HCT116 (cell line): Measurements from ENCODE around the gene ABCC9. TPM values are rescaled to one million over a fixed set of nuclear protein-coding genes. Genes with fewer than 3 reads are reported as not detected.

Source experiments
- ATAC-seq: fragments of 200-7000 bp; cut with Tn5 transposase; 2 replicates; pipeline ENCODE4 v1.9.1; 2020; ENCODE audit warnings: mild to moderate bottlenecking, moderate library complexity
- BruUV-seq: library from RNA; stranded (reverse); fragments of 400-500 nt; replicated peaks from 2 replicates; lab custom pipeline; 2021; lab: Mats Ljungman, UMichigan
- CTCF ChIA-PET: fragments of 300-600 bp; sonication (Branson Sonifier 250); formaldehyde crosslinking; loops from one replicate; lab custom pipeline; 2021; ENCODE audit warnings: antibody characterized with exemption; lab: Charles Lee
- POLR2A ChIA-PET: fragments of 300-600, 350-600 bp; sonication (Branson Sonifier 250); formaldehyde crosslinking; loops from one replicate; lab custom pipeline; 2021; ENCODE audit warnings: antibody characterized with exemption; lab: Charles Lee
- RAD21 ChIA-PET, 2 experiments: fragments of 300-600 bp; sonication (Branson Sonifier 250); formaldehyde crosslinking; loops; one replicate each; lab custom pipeline; 2023; ENCODE audit warnings: low total read pairs in 2 of 2; ENCODE audit not compliant: uncharacterized antibody in 2 of 2, unreplicated experiment in 2 of 2, low non-redundant PET in 1 of 2; lab: Charles Lee
- DNase-seq: peaks from one replicate; pipeline ENCODE4 v3.0.0-alpha.2; 2010; ENCODE audit warnings: low read depth, low spot score
- H2AFZ ChIP-seq: fragments of 200-600 bp; shearing (Covaris generic), sonication (generic); 2 replicates; pipeline ENCODE4 v1.6.1; 2017; ENCODE audit warnings: low read depth, mixed run types, mixed read lengths, antibody characterized with exemption, low read length; ENCODE audit not compliant: poor library complexity, severe bottlenecking
- H3K27ac ChIP-seq: 2 replicates; pipeline ENCODE4 v1.5.1; 2012; ENCODE audit warnings: low read depth, low read length
- H3K27me3 ChIP-seq: fragments of 200-600 bp; sonication (generic); 2 replicates; pipeline ENCODE4 v1.6.1; 2016; ENCODE audit warnings: mixed run types, low read length, mixed read lengths; ENCODE audit not compliant: insufficient read depth
- H3K36me3 ChIP-seq, 2 experiments: fragments of 200-500 bp in 1 of 2; fragments of 200-600 bp in 1 of 2; sonication (Bioruptor generic) in 1 of 2; sonication (generic) in 1 of 2; 2 replicates each; pipeline versions ENCODE4 v1.5.1 to v1.6.1; 2014 to 2016; ENCODE audit warnings: low read length in 2 of 2, inconsistent platforms in 1 of 2, mixed read lengths in 1 of 2, mixed run types in 1 of 2; ENCODE audit not compliant: insufficient read depth in 2 of 2, control insufficient read depth in 1 of 2
- H3K4me1 ChIP-seq, 2 experiments: fragments of 200-600 bp in 1 of 2; sonication (generic) in 1 of 2; 2 replicates each; pipeline versions ENCODE4 v1.5.1 to v1.6.1; 2012 to 2017; ENCODE audit warnings: low read length in 2 of 2, inconsistent platforms in 1 of 2, mild to moderate bottlenecking in 1 of 2, mixed read lengths in 1 of 2, mixed run types in 1 of 2, moderate library complexity in 1 of 2; ENCODE audit not compliant: insufficient read depth in 2 of 2, control insufficient read depth in 1 of 2
- H3K4me2 ChIP-seq: fragments of 200-600 bp; sonication (generic); 2 replicates; pipeline ENCODE4 v1.6.1; 2017; ENCODE audit warnings: mixed run types, low read length, mixed read lengths
- H3K4me3 ChIP-seq, 2 experiments: fragments of 200-600 bp in 1 of 2; sonication (generic) in 1 of 2; replicated peaks in 1 of 2; 2 replicates each; pipeline ENCODE4 v1.5.1; 2011 to 2016; ENCODE audit warnings: low read length in 2 of 2, control low read depth in 1 of 2, low read depth in 1 of 2, mild to moderate bottlenecking in 1 of 2, mixed read lengths in 1 of 2, mixed run types in 1 of 2
- H3K79me2 ChIP-seq: fragments of 200-600 bp; sonication (generic); 2 replicates; pipeline ENCODE4 v1.6.1; 2017; ENCODE audit warnings: mild to moderate bottlenecking, mixed run types, low read length, moderate library complexity, mixed read lengths; ENCODE audit not compliant: insufficient read depth
- H3K9ac ChIP-seq: fragments of 200-600 bp; sonication (generic); 2 replicates; pipeline ENCODE4 v1.6.1; 2016; ENCODE audit warnings: low read length, mixed read lengths
- H3K9me2 ChIP-seq: fragments of 200-600 bp; sonication (generic), shearing (Covaris generic); 2 replicates; pipeline ENCODE4 v1.6.1; 2017; ENCODE audit warnings: mixed run types, mild to moderate bottlenecking, moderate library complexity; ENCODE audit not compliant: insufficient read depth
- H3K9me3 ChIP-seq, 2 experiments: fragments of 200-500 bp in 1 of 2; fragments of 200-600 bp in 1 of 2; sonication (Bioruptor generic) in 1 of 2; sonication (generic) in 1 of 2; 2 replicates each; pipeline ENCODE4 v1.6.1; 2014 to 2017; ENCODE audit warnings: low read length in 2 of 2, mixed read lengths in 2 of 2, inconsistent platforms in 1 of 2, low read depth in 1 of 2, mild to moderate bottlenecking in 1 of 2, mixed run types in 1 of 2, moderate library complexity in 1 of 2; ENCODE audit not compliant: control insufficient read depth in 1 of 2, insufficient read depth in 1 of 2
- H4K20me1 ChIP-seq: fragments of 200-600 bp; sonication (generic), shearing (Covaris generic); 2 replicates; pipeline ENCODE4 v1.6.1; 2017; ENCODE audit warnings: mixed run types, mild to moderate bottlenecking, moderate library complexity; ENCODE audit not compliant: insufficient read depth
- CBX3 ChIP-seq: IDR thresholded peaks from 2 replicates; pipeline ENCODE4 v1.6.1; 2012; ENCODE audit warnings: low read depth
- EGR1 ChIP-seq: IDR thresholded peaks from 2 replicates; pipeline ENCODE4 v1.6.1; 2012; ENCODE audit warnings: low read depth
- FOSL1 ChIP-seq: IDR thresholded peaks from 2 replicates; pipeline ENCODE4 v1.6.1; 2012; ENCODE audit warnings: low read depth
- POLR2A ChIP-seq: IDR thresholded peaks from 2 replicates; pipeline ENCODE4 v1.7.0; 2011; ENCODE audit warnings: borderline replicate concordance; ENCODE audit not compliant: insufficient read depth, insufficient read length; ENCODE audit errors: extremely low read depth
- SIN3A ChIP-seq: IDR thresholded peaks from 2 replicates; pipeline ENCODE4 v1.6.1; 2012; ENCODE audit warnings: low read depth
- TCF7L2 ChIP-seq: IDR thresholded peaks from 2 replicates; pipeline ENCODE4 v1.7.0; 2011; ENCODE audit warnings: borderline replicate concordance, inconsistent platforms; ENCODE audit not compliant: insufficient read depth, insufficient read length; ENCODE audit errors: extremely low read depth
- ZBTB33 ChIP-seq: IDR thresholded peaks from 2 replicates; pipeline ENCODE4 v1.6.1; 2011; ENCODE audit warnings: mild to moderate bottlenecking, low read length, moderate library complexity; ENCODE audit not compliant: insufficient replicate concordance; ENCODE audit errors: extremely low read depth
- ZFX ChIP-seq: fragments of 450-650 bp; IDR thresholded peaks from 2 replicates; pipeline ENCODE4 v1.6.1; 2017
- ZNF274 ChIP-seq: fragments of 200-500 bp; sonication (Bioruptor generic); IDR thresholded peaks from 2 replicates; pipeline ENCODE4 v1.6.1; 2014; ENCODE audit warnings: mild to moderate bottlenecking, low read depth, low read length, inconsistent platforms
- intact Hi-C: fragments of 100-400 bp; cut with micrococcal nuclease; formaldehyde crosslinking; loops from 2 replicates; pipeline ENCODE4 v1.10.0; 2022
- total RNA-seq: library from RNA; stranded (reverse); gene quantifications from one replicate; pipeline ENCODE4 v1.2.1, GENCODE V29; 2021; ENCODE audit not compliant: unreplicated experiment
- TF ChIP-seq, protein P1 (sequence below): IDR thresholded peaks from 2 replicates; pipeline ENCODE4 v1.6.1; 2012

Gene ABCC9
- total RNA-seq, 1 experiment from 2014 or later: 0.05 TPM

GRCh38 chr12:21973221-21973620 is 32.0 kb upstream of the ABCC9 start:
- Histone ChIP-seq H3K4me1 (no peaks in the 10 kb centered on the region), H3K9ac (no peak overlapping the region), H3K27ac (no peak overlapping the region), H3K79me2 (no peaks in the 10 kb centered on the region), H3K36me3 (no peaks in the 10 kb centered on the region), H3K4me2 (no peak overlapping the region)
- CTCF ChIA-PET: no interaction called here
- DNase-seq: no peak
- no TSS peak for BruUV-seq
- intact Hi-C loops: no loop called here
- TF ChIP-seq CBX3: no peak
- TF ChIP-seq FOSL1: no peak
- no peak for TF ChIP-seq POLR2A
- TF ChIP-seq SIN3A: no peak
- no peak for TF ChIP-seq ZNF274
- no peak for TF ChIP-seq EGR1
- TF ChIP-seq TCF7L2: no peak
- TF ChIP-seq ZBTB33: no peak
- no peak for TF ChIP-seq ZFX
- TF ChIP-seq, all 23 proteins: peak for 0
- no peak for ATAC-seq
- Histone ChIP-seq H2AFZ (no peak overlapping the region), H3K27me3 (peaks cover 8% of the 10 kb centered on the region; the same call in 1 of the 2 replicates), H3K9me2 (no peaks in the 10 kb centered on the region), H4K20me1 (no peaks in the 10 kb centered on the region), H3K9me3 (no peaks in the 10 kb centered on the region), H3K4me3 (no peak overlapping the region)
- RAD21 ChIA-PET: no interaction called here
- POLR2A ChIA-PET: no interaction called here

GRCh38 chr12:21972055-21972454 is 30.8 kb upstream of the ABCC9 start:
- intact Hi-C loops: no loop called here
- no peaks in the 10 kb centered on the region for H4K20me1 ChIP-seq
- TF ChIP-seq, protein P1, sequence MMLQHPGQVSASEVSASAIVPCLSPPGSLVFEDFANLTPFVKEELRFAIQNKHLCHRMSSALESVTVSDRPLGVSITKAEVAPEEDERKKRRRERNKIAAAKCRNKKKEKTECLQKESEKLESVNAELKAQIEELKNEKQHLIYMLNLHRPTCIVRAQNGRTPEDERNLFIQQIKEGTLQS: no peak
- POLR2A ChIA-PET: no interaction called here
- no peak overlapping the region for H3K4me3 ChIP-seq
- H3K9me2 ChIP-seq: no peaks in the 10 kb centered on the region
- no TSS peak for BruUV-seq
- H2AFZ ChIP-seq: no peak overlapping the region
- H3K4me1 ChIP-seq: no peaks in the 10 kb centered on the region
- no peak overlapping the region for H3K4me2 ChIP-seq
- no peaks in the 10 kb centered on the region for H3K9me3 ChIP-seq
- no peak overlapping the region for H3K9ac ChIP-seq
- H3K79me2 ChIP-seq: no peaks in the 10 kb centered on the region
- no peak for ATAC-seq
- H3K27ac ChIP-seq: no peak overlapping the region
- H3K27me3 ChIP-seq: peaks cover 8% of the 10 kb centered on the region; the same call in 1 of the 2 replicates
- DNase-seq: no peak
- RAD21 ChIA-PET: no interaction called here
- no peaks in the 10 kb centered on the region for H3K36me3 ChIP-seq
- CTCF ChIA-PET: interaction anchor here (0.9 kb wide), 1 partner anchor 17 kb away, joined by 3 read pairs; no protein-coding TSS in a partner anchor
